Neural cell (in vitro differentiated cells): ENCODE measurements around the gene WDR81. TPM values are rescaled to one million over a fixed set of nuclear protein-coding genes. Genes with fewer than 3 reads are reported as not detected.

Source experiments
- H2AFZ ChIP-seq: fragments of 200-600, 300-800 bp; sonication (generic), shearing (Covaris generic); 2 replicates; pipeline ENCODE4 v1.6.0; 2014; ENCODE audit warnings: low read depth, mild to moderate bottlenecking, antibody characterized with exemption, low read length, moderate library complexity
- H3F3A ChIP-seq: fragments of 200-600 bp; shearing (Covaris generic); 2 replicates; pipeline ENCODE4 v1.6.1; 2016; ENCODE audit warnings: mild to moderate bottlenecking, moderate library complexity, mixed read lengths, antibody characterized with exemption, low read length; ENCODE audit not compliant: insufficient read depth, poor library complexity, severe bottlenecking
- H3K27ac ChIP-seq: fragments of 200-600, 300-800 bp; sonication (generic), shearing (Covaris generic); 2 replicates; pipeline ENCODE4 v1.5.1; 2014; ENCODE audit warnings: mild to moderate bottlenecking, low read length, moderate library complexity
- H3K27me3 ChIP-seq: fragments of 300-800, 200-600 bp; sonication (generic), shearing (Covaris generic); 2 replicates; pipeline ENCODE4 v1.6.0; 2014; ENCODE audit warnings: mild to moderate bottlenecking, low read depth, low read length, moderate library complexity; ENCODE audit not compliant: insufficient read depth
- H3K36me3 ChIP-seq: fragments of 300-800, 200-600 bp; sonication (generic), shearing (Covaris generic); 2 replicates; pipeline ENCODE4 v1.5.1; 2014; ENCODE audit warnings: mild to moderate bottlenecking, antibody characterized with exemption, low read length, moderate library complexity; ENCODE audit not compliant: insufficient read depth
- H3K4me2 ChIP-seq: fragments of 300-800, 200-600 bp; sonication (generic), shearing (Covaris generic); 2 replicates; pipeline ENCODE4 v1.6.0; 2014; ENCODE audit warnings: mild to moderate bottlenecking, low read length
- H3K4me3 ChIP-seq: fragments of 300-800, 200-600 bp; sonication (generic), shearing (Covaris generic); 2 replicates; pipeline ENCODE4 v1.5.1; 2014; ENCODE audit warnings: mild to moderate bottlenecking, low read length, moderate library complexity
- H3K79me2 ChIP-seq: fragments of 200-600 bp; shearing (Covaris generic); replicated peaks from 2 replicates; pipeline ENCODE4 v1.6.0; 2014; ENCODE audit warnings: mild to moderate bottlenecking, low read length, moderate library complexity; ENCODE audit not compliant: insufficient read depth
- H3K9ac ChIP-seq: fragments of 300-800, 200-600 bp; sonication (generic), shearing (Covaris generic); 2 replicates; pipeline ENCODE4 v1.6.1; 2016; ENCODE audit warnings: mild to moderate bottlenecking, low read length, mixed read lengths
- H3K9me2 ChIP-seq: fragments of 200-600 bp; shearing (Covaris generic); 2 replicates; pipeline ENCODE4 v1.6.1; 2016; ENCODE audit warnings: mild to moderate bottlenecking, low read length, mixed read lengths; ENCODE audit not compliant: insufficient read depth
- H3K9me3 ChIP-seq: fragments of 200-600, 300-800 bp; sonication (generic), shearing (Covaris generic); 2 replicates; pipeline ENCODE4 v1.6.1; 2016; ENCODE audit warnings: mild to moderate bottlenecking, mixed run types, low read length, moderate library complexity, mixed read lengths
- H4K20me1 ChIP-seq: fragments of 200-600 bp; shearing (Covaris generic); 2 replicates; pipeline ENCODE4 v1.6.1; 2016; ENCODE audit warnings: mild to moderate bottlenecking, mixed run types; ENCODE audit not compliant: insufficient read depth
- CTCF ChIP-seq: fragments of 450-650 bp; IDR thresholded peaks from 2 replicates; pipeline ENCODE4 v1.5.1; 2014; ENCODE audit warnings: antibody characterized with exemption, mild to moderate bottlenecking, moderate library complexity; ENCODE audit not compliant: poor library complexity, severe bottlenecking
- EP300 ChIP-seq: fragments of 450-650 bp; conservative IDR thresholded peaks from 2 replicates; pipeline ENCODE4 v1.6.1; 2014; ENCODE audit warnings: antibody characterized with exemption, mild to moderate bottlenecking, moderate library complexity; ENCODE audit not compliant: poor library complexity, severe bottlenecking
- EZH2 ChIP-seq: fragments of 200-600, 300-800 bp; shearing (Covaris generic), sonication (generic); IDR thresholded peaks from 2 replicates; pipeline ENCODE4 v1.6.1; 2014; ENCODE audit warnings: antibody characterized with exemption, low read length, borderline replicate concordance, mild to moderate bottlenecking; ENCODE audit not compliant: insufficient read depth, poor library complexity, severe bottlenecking
- MXI1 ChIP-seq: fragments of 450-650 bp; conservative IDR thresholded peaks from 2 replicates; pipeline ENCODE4 v1.6.1; 2014; ENCODE audit warnings: antibody characterized with exemption, mild to moderate bottlenecking; ENCODE audit not compliant: poor library complexity, severe bottlenecking
- POLR2AphosphoS5 ChIP-seq: IDR thresholded peaks from 2 replicates; pipeline ENCODE4 v1.6.1; 2012
- RAD21 ChIP-seq: fragments of 450-650 bp; conservative IDR thresholded peaks from 2 replicates; pipeline ENCODE4 v1.6.1; 2014; ENCODE audit warnings: antibody characterized with exemption, mild to moderate bottlenecking, moderate library complexity
- REST ChIP-seq: IDR thresholded peaks from 2 replicates; pipeline ENCODE4 v1.6.1; 2012; ENCODE audit warnings: borderline replicate concordance
- SMC3 ChIP-seq: fragments of 450-650 bp; conservative IDR thresholded peaks from 2 replicates; pipeline ENCODE4 v1.6.1; 2014; ENCODE audit warnings: antibody characterized with exemption, mild to moderate bottlenecking, moderate library complexity; ENCODE audit not compliant: poor library complexity
- TAF1 ChIP-seq: IDR thresholded peaks from 2 replicates; pipeline ENCODE4 v1.6.1; 2012; ENCODE audit warnings: low read depth
- polyA plus RNA-seq: library from polyadenylated mRNA; depleted of rRNA; stranded (reverse); fragments of >200 nt; gene quantifications from 2 replicates; pipeline ENCODE4 v1.2.3, GENCODE V29; 2014

Gene WDR81
- polyA plus RNA-seq, 1 donor from 2014 or later = 5.4 TPM

GRCh38 chr17:1710807-1711553 is 13.5 kb upstream of the WDR81 start:
- H3K79me2 ChIP-seq = peaks cover 4% of the 10 kb centered on the region
- no peak overlapping the region for H3K4me3 ChIP-seq
- H2AFZ ChIP-seq = no peak overlapping the region

GRCh38 chr17:1711804-1712203 is 12.7 kb upstream of the WDR81 start:
- Histone ChIP-seq H3K27ac (no peak overlapping the region), H3K27me3 (peaks cover 24% of the 10 kb centered on the region), H3K4me3 (no peak overlapping the region), H3K36me3 (no peaks in the 10 kb centered on the region), H3K9ac (no peak overlapping the region), H3K79me2 (peaks cover 4% of the 10 kb centered on the region), H4K20me1 (no peaks in the 10 kb centered on the region), H3K4me2 (no peak overlapping the region), H3F3A (no peaks in the 10 kb centered on the region), H2AFZ (no peak overlapping the region), H3K9me3 (no peaks in the 10 kb centered on the region), H3K9me2 (no peaks in the 10 kb centered on the region)
- no peak for TF ChIP-seq MXI1
- no peak for TF ChIP-seq EP300
- no peak for TF ChIP-seq RAD21
- TF ChIP-seq EZH2 = no peak
- no peak for TF ChIP-seq TAF1
- TF ChIP-seq SMC3 = no peak
- TF ChIP-seq REST = no peak

More at GRCh38 chr17:1710807-1711553, 13.5 kb upstream of the WDR81 start:
- Histone ChIP-seq H3F3A (no peaks in the 10 kb centered on the region), H4K20me1 (no peaks in the 10 kb centered on the region), H3K4me2 (no peak overlapping the region), H3K36me3 (no peaks in the 10 kb centered on the region), H3K27me3 (peaks cover 24% of the 10 kb centered on the region), H3K9me3 (no peaks in the 10 kb centered on the region), H3K9me2 (no peaks in the 10 kb centered on the region), H3K9ac (no peak overlapping the region), H3K27ac (no peak overlapping the region)
- TF ChIP-seq TAF1 (no peak), CTCF (no peak), EP300 (no peak), SMC3 (no peak), RAD21 (no peak), REST (no peak), EZH2 (no peak), POLR2AphosphoS5 (no peak), MXI1 (no peak)
